T47D (cell line): ENCODE data around the gene SLC27A1.
"Not testable (repeated sequence)": the region's sequence is repeated elsewhere in the genome, so short reads cannot be mapped to it uniquely, and the experiment has no call there.

ENCODE experiments used
- DNase-seq, 2 experiments: peaks; one replicate each; pipeline versions ENCODE4 v3.0.0 to v3.0.0-alpha.2; 2011 to 2012; ENCODE audit warnings: low read depth in 1 of 2, low spot score in 1 of 2
- JUND ChIP-seq: IDR thresholded peaks from 2 replicates; pipeline ENCODE4 v1.6.1; 2012; ENCODE audit warnings: low read depth
- in situ Hi-C: cut with HindIII; loops from 2 replicates; pipeline ENCODE4 v1.10.0; 2016; ENCODE audit warnings: low sequenced_read_pairs, low pct_unique_long_range_greater_than_20kb

The SLC27A1 gene

GRCh38 chr19:17543986-17544385, 73.7 kb downstream of the SLC27A1 start:
- in situ Hi-C loops = no loop called here
- no peak for TF ChIP-seq JUND
- DNase-seq = no peak

DNA sequence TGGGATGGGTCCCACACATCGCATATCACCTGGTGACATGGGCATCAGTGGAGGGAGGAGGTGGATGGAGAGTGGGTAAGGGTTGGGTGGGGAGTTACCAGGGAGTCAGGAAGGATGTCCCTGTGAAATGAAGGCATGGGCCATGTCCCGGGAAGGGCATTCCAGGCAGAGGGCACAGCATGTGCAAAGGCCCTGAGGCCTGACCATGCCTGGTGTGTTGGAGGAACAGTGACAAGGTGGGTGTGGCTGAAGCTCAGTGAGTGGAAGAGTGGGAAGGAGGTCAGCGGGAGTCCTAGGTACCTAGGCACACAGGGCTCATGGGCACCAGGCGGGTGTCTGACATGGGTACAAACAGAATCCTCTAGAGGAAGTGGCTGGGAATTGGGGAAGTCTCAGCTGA, 74.1 kb downstream of the SLC27A1 start:
- no peak for DNase-seq
- in situ Hi-C loops = no loop called here
- TF ChIP-seq JUND = no peak

DNA sequence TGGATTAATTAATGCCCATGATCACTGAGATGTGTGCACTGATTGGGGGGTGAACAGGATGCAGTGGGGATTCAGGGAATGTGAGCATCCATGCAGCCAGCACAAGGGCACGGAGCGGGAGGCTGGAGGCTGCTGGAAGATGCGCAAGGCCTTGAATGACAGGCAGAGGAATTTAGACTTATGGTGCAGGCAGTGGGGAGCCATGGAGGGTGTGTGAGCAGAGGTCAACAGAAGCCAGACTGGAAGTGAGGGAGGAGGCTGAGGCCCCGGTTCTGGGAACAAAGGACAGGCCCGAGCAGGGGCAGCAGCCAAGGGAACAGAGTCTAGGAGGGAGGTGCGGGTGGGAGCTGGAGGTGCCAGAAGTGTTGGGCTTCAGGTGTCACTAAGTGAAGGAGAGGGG, 77.8 kb downstream of the SLC27A1 start:
- TF ChIP-seq JUND = no peak
- in situ Hi-C loops = no loop called here
- no peak for DNase-seq

- in situ Hi-C loops = no loop called here
- no peak for TF ChIP-seq JUND
- DNase-seq = peak in 1 of 2 experiments; percentile 23
These were observed 78.9 kb downstream of the SLC27A1 start for GRCh38 chr19:17549085-17549740.

DNA sequence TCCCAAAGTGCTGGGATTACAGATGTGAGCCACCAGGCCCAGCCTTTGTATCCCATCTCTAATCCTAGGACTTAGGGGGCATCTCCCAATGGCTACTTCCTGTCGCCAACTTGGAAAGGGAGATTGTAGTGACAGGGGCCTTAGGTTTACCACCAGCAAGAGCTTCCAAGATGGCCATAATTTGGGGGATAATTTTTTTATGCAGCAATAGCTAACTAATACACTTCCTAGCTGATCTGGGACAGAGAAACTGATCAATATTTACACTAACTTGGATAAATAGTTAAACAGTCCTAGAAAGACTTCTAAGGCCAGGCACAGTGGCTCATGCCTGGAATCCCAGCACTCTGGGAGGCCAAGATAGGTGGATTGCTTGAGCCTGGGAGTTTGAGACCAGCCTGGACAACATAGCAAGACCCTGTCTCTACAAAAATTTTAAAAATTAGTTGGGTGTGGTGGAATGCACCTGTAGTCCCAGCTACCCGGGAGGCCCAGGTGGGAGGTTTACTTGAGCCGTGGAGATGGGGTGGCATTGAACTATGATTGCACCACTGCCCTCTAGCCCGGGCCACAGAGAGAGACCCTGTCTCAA, 79.8 kb downstream of the SLC27A1 start:
- in situ Hi-C loops = no loop called here
- no peak for DNase-seq
- no peak for TF ChIP-seq JUND

DNA sequence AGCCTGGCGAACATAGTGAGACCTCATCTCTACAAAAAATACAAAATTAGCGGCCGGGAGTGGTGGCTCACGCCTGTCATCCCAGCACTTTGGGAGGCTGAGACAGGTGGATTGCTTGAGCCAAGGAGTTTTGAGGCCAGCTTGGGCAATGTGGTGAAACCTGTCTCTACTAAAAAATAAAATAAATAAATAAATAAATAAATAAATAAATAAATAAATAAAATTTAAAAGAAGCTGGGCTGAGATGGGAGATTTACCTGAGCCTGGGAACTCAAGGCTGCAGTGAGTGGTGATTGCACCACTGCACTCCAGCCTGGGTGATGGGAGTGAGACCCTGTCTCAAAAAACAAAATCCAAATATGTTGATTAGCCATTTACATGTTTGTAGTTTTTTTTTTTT, 82.4 kb downstream of the SLC27A1 start:
- in situ Hi-C loops, DNase-seq: not testable (repeated sequence)

GRCh38 chr19:17553256-17553655, 82.9 kb downstream of the SLC27A1 start:
- no peak for DNase-seq
- no peak for TF ChIP-seq JUND
- in situ Hi-C loops = no loop called here

GRCh38 chr19:17554968-17555479, 84.7 kb downstream of the SLC27A1 start:
- in situ Hi-C loops = no loop called here
- DNase-seq = no peak
- TF ChIP-seq JUND = no peak

DNA sequence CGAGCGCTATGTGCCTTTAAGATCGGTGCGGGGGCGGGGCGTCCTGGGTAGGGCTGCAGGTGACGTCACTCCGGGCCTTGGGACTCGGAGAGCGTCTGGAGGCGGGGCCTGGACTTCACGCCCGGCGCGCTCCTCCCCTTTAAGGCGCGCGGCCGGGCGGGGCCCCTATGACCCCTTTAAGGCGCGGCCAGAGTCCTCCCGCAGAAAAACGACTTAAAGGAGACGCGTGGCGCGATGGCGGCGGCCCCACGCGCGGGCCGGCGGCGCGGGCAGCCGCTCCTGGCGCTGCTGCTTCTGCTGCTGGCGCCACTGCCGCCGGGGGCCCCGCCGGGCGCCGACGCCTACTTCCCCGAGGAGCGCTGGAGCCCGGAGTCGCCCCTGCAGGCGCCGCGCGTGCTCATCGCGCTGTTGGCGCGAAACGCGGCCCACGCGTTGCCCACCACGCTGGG, 85.2 kb downstream of the SLC27A1 start, which contains the start of gene COLGALT1:
Gene COLGALT1, plus strand, starts transcription at position 170 of the 449 bp plus-strand sequence. Its CDS starts 65 bp downstream, at position 235.
- TF ChIP-seq JUND = no peak
- in situ Hi-C loops = no loop called here
- peak; percentile 83 to 97 for DNase-seq
